DMS53 treated with DMSO at 0.1 percent for 48 hours (cell line): ENCODE data around the gene SLC34A3.

Experiments used
- DNase-seq: peaks from one replicate; lab custom pipeline; 2025; ENCODE audit not compliant: unreplicated experiment; lab: John Stamatoyannopoulos, UW

Gene SLC34A3

GRCh38 chr9:137195525-137196220 is 35.0 kb upstream of the SLC34A3 start:
- DNase-seq = peak; percentile 98

DNA sequence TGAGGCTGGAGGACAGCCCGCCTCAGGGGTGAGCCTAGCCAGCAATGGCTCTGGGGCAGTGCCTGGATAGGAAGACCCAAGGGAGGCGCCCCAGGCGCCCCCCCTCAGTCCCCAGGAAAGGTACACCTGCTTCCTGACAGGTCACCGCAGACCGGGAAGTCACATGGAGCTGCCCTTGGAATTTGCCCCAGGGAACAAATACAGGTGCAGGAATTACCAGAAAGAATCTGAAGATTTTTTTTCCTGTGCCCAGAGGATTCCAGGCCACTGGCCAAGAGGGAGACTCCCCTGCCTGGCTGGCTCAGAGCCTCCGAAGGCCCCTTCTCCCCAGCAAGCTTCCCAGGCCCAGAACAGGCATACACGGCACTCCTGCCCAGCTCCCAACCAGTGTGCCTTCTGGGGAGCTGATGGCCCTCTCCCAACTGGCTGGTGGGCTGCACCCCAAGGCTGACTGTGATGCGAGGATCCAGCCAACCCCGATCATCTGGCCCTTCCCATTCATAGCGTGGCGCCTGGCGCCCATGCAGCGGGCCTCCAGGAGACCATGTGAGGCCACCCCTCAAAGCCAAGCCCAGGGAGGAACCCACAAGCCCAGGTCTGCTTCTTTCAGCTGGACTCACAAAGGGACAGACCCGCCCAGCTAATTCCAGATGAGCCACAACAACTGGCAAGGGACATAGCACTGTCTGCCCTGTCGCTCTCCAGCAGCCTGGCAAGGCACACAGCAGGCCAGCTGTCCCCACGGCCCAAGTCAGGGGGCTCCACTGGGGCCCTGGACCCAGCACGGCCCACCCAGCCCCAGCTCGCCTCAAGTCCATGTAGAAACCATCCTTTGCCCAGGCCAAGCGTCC is 32.4 kb upstream of the SLC34A3 start:
- peak; percentile 50 for DNase-seq

- no peak for DNase-seq
These were observed 31.8 kb upstream of the SLC34A3 start for GRCh38 chr9:137198902-137199283.

GRCh38 chr9:137199411-137200121 is 31.1 kb upstream of the SLC34A3 start:
- no peak for DNase-seq

DNA sequence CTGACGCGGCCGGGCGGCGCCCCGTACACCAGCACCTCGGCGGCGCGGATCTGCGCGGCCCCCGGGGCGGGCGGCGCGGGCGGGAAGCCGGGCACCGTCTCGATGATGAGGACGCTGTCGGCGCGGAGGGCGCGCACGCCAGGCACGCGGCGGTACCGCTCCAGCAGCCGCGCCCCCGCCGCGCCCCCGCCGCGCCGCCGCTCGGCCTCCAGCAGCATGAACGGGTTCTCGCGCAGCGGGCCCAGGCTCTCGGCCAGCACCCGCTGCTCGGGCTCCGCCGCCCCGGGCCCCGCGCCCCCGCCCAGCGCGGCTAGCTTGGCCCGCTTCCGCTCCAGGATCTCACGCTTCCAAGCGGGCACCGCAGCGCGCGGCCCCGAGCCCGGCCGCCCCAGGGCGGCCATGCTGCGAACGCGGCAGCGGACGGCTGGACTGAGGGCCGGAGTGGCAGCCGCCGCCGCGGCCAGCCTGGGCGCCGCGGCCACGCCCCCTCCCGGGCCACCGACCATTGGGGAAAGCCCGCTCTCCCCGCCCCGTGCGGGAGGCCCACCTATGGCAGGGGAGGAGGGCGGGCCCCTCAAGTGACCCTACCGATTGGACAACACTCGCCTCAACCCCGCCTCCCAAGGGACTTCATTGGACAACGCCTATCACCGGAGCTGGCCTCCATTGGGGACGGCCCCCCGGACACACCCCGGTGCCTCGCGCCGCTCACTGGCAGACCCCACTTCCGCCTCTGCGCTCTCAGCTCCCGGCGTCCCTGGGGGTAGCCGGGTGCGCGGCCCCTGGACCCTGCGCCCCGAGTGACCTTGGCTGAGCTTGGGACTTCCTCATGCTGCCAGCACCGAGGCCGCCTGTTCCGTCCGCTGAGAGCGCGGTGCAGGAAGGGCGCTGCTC is 30.1 kb upstream of the SLC34A3 start, which contains the start of gene TPRN:
Gene TPRN (minus strand): TSS at position 431 of the 894 bp plus-strand sequence. CDS start 30 bp downstream, at position 401.
- peak; percentile 98 for DNase-seq

GRCh38 chr9:137201205-137201868 is 29.4 kb upstream of the SLC34A3 start:
- DNase-seq = no peak

GRCh38 chr9:137202966-137203365 is 27.7 kb upstream of the SLC34A3 start:
- DNase-seq = no peak

DNA sequence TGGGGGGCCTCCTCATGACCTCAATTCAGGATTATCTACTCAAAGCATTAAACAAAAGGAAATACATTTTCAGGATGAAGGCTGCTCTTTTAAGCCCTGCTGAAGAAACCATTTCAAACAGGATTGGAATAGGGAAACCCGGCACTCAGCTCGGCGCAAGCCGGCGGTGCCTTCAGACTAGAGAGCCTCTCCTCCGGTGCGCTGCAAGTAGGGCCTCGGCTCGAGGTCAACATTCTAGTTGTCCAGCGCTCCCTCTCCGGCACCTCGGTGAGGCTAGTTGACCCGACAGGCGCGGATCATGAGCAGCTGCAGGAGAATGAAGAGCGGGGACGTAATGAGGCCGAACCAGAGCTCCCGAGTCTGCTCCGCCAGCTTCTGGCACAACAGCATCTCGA is 26.0 kb upstream of the SLC34A3 start:
- no peak for DNase-seq

DNA sequence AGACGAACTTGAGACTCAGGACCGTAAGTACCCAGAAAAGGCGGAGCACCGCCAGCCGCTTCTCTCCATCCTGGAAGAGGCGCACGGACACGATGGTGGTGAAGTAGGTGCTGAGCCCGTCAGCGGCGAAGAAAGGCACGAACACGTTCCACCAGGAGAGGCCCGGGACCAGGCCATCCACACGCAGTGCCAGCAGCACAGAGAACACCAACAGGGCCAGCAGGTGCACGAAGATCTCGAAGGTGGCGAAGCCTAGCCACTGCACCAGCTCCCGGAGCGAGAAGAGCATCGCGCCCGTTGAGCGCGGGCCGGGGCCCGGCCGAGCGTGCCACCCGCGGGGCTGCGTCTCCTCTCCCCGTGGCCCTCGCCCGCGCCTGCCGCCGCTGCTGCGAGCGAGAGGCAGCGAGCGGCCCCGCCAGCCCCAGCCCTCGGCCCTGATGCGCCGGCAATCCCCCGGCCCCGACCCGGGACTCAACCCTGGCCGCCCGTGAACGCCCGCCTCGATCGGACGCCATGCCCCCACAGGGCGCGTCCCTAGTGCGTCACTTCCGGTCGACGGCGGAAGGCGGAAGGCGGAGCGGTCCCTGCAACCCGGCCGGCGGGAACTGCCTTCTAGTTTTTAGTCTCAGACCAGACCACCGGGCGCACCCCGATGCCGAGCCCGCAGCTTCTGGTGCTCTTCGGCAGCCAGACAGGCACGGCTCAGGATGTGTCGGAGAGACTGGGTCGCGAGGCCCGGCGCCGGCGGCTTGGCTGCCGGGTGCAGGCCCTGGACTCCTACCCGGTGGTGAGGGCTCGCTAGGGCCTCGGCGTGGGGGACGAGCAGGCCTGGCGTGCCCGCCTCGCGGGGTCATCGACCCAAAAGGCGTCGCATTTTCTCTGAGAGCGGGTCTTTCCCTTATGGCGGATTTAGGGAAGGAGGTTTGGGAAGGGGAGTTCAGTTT is 25.3 kb upstream of the SLC34A3 start, which contains the start of the genes NDOR1 and TMEM203:
Gene NDOR1 (plus strand): TSS at position 575 of the 944 bp plus-strand sequence. CDS start 78 bp downstream, at position 653.
Gene TMEM203 (minus strand): TSS at position 523 of the 944 bp plus-strand sequence. CDS start 234 bp downstream, at position 289.
- DNase-seq = peak; percentile 61

DNA sequence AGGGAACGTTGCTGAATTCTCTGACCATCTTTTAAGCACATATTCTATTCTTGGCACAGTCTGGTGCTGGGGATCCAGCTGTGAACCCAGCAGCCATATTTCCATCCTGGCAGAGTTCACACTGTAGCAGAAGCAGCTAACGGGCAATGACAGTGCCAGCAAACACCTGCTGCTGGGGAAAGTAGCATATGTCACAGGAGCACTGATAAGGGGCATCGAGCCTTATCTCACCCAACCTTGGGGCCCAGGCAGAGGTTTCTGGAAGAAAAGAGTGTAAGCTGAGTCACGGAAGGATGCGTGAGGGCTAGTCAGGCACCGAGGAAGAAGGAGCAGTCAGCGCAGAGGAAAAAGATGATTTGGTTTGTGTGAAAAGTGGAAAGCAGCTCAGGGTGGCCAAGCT is 24.1 kb upstream of the SLC34A3 start:
- DNase-seq = no peak

DNA sequence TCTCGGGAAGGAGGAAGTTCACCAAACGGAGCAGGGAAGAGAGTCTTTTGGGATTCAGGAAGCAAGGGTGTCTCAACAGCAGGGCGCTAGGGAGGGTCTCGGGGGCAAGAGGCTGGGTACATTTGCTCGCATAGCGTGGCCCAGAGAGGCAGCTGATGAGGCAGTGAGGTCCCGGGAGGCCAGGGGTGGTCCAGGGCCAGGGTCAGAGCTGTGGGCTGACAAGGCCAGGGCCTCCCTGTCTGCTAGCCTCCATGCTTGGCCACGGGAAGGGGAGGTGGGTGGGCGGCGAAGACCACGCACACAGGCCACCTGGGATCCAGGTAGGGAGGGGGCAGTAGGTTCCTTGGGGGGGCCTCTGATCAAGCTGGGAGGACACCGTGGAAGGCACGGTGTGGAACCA is 19.2 kb upstream of the SLC34A3 start:
- no peak for DNase-seq

- no peak for DNase-seq
These were observed 18.2 kb upstream of the SLC34A3 start for GRCh38 chr9:137212520-137212919.

- DNase-seq = no peak
These were observed 17.3 kb upstream of the SLC34A3 start for GRCh38 chr9:137213160-137214060.

DNA sequence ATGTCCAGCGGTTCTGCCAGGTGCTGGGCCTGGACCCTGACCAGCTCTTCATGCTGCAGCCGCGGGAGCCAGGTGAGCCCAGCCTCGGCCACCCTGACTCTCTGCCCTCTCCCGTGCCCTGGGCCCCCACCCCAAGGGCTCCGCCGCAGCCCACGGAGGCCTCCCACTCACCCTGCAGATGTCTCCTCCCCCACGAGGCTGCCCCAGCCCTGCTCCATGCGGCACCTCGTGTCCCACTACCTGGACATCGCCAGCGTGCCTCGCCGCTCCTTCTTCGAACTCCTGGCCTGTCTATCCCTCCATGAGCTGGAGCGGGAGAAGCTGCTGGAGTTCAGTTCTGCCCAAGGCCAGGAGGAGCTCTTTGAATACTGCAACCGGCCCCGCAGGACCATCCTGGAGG is 16.1 kb upstream of the SLC34A3 start:
- no peak for DNase-seq

- no peak for DNase-seq
These were observed 15.3 kb upstream of the SLC34A3 start for GRCh38 chr9:137215196-137215986.

DNA sequence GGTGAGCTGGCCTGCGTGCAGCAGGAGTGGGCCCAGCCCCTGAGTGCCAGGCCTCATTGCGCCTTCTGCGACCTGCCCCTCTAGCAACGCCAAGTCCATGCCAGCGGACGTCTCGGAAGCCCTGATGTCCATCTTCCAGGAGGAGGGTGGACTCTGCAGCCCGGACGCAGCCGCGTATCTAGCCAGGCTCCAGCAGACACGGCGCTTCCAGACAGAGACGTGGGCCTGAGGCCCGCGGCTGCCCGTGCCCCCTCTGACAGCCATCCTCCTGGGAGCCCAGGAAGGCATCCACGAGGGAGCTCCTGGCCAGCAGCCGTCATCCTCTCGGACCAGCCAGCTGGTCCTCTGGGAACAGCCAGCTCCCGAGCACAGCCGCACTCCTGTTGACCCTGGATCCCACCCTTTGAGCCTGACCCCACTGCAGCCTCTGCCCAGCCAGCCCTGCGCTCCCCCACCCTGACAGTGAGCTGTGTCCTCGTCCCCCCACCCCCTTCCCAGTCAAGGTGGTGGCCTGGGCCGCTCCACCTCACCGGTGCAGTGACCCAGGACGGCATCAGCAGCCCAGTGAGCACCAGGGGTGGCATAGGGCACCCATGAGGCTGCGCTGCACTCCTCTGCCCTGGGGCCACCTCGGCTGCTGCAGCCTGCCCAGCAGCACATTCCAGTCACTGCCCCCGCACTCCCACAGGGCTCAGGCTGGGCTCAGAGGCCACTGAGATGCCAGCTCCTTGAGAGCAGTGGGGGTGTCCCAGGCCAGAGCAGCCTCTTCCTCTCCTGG is 14.3 kb upstream of the SLC34A3 start:
- no peak for DNase-seq
